Tongue (tissue), 2 donors: Measurements from ENCODE around the gene ZNF592. TPM values are rescaled to one million over a fixed set of nuclear protein-coding genes. Genes with fewer than 3 reads are reported as not detected.
"Not testable (repeated sequence)": the region's sequence is repeated elsewhere in the genome, so short reads cannot be mapped to it uniquely, and the experiment has no call there.

Source experiments
- DNase-seq: peaks from one replicate; pipeline ENCODE4 v3.0.0-alpha.2; 2015
- total RNA-seq: library from RNA; depleted of rRNA; stranded (reverse); fragments of >200 nt; gene quantifications from one replicate; pipeline ENCODE4 v1.2.3, GENCODE V29; 2014

ZNF592 gene
- total RNA-seq, 1 donor from 2014 or later: 15.6 TPM

DNA sequence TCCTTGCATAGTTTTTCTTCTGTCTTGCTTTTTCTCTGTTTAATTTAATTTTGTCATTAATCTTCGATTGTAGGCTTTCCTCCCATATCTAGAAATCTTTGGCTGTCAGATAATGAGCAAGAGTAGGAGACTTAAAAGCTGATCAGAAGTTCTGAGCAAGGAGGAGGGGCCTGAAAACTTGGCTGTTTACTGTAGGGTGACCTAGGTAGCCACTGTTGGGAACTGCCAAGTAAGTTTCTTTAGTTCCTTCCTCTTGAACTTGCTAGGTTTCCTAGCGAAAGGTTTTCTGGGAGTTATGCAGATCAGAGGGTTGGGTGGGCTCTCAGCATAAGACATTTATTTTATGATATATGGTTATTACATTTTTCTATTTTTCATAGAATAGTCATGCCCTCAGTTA lies 83.2 kb downstream of the ZNF592 start:
- DNase-seq: no peak

DNA sequence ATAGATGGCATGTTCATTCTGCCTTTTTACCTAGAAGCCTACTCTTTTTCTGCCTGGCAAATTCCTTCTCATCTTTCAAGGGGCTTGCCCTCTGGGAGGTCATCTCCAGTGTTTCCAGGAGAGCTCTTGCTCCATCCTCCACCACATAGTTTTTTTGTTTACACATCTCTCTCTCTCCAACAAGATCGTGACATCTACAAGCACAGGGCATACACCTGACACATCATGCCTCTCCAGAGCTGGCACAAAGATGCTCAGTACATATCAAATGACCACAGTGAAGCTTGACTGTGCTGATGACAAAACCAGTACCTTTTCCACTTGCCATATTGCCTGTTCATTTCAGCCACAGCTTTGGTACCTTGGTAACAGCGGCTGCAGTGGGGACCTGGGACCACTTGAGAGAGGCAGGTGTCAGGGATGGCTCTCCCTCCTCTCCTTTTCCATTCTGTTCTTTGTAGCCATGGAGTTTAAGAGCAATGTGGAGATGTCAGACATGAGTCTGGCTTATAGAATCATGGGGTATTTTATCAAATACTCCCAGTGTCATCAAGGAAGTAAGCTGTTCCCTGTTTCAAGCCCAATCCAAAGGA lies 84.2 kb downstream of the ZNF592 start:
- DNase-seq: no peak

DNA sequence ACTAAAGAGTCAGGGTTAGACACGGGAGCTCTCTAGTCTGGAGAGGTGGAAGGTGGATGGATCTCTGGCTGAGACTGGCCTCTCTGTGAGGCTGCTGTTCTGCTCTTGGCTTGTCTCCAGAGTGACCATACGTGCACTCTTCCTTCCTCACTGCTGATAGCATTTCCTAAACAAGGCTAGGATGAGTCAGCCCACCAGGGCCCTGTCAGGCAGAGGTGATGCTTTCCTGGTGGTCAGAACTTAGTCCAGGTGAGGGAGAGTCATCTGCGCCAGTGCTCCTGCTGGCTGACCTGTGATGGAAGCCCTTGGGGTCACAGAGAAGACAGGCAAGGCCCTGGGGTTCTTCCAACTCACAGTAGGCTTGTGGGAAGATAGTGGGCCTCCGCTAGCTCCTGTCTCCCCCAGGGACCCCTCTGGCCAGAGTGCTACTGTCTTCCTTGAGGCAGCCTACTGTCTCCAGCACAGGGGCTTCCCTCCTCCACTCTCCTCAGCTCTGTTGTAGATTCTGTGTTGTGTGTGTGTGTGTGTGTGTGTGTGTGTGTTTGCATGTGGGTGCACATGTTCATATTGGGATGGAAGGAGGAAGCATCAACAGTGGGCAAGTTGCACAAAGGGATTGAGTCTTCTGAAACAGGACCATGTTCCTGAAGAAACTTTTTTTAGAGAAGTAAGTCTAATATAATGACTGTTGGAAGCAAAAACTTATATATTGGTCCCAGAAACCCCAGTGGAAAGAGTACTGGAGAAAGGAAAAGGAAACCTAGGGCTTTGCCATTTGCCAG lies 85.2 kb downstream of the ZNF592 start:
- no peak for DNase-seq

DNA sequence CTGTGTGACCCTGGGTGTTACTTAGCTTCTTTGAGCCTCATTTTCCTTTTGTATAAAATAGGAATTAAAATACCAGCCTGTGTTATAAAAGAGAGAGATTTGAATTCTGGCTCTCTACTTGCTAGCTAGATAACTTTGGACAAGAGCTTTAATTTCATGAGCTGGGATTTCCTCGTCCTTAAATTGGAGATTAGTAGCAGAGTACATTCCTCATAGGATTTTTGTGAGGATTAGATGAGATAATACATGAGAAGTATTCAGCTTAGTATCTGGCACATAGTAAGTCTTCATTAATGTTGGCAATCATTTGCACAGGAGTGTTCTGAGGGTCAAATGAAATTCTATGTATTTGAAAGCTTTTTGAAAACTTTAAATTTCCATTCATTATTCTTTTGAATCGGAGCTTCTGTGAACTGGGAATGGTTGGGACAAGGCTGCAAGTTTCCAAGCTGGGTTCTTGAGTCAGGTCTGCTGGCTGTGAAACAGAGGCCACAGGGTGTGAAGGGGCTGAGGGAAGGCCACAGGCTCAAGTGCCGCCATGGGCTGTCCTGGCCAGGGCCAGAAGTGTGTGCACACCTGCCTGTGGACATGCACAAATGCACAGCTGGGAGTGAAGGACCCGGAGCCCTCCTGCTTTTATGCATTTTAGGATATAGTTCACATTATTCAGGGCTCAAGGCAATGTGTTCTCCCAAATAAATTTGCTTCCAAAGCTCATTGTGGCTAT lies 86.0 kb downstream of the ZNF592 start:
- DNase-seq: no peak

- no peak for DNase-seq
These were observed 86.6 kb downstream of the ZNF592 start for GRCh38 chr15:84834969-84835368.

GRCh38 chr15:84835661-84836337 lies 87.4 kb downstream of the ZNF592 start:
- no peak for DNase-seq

DNA sequence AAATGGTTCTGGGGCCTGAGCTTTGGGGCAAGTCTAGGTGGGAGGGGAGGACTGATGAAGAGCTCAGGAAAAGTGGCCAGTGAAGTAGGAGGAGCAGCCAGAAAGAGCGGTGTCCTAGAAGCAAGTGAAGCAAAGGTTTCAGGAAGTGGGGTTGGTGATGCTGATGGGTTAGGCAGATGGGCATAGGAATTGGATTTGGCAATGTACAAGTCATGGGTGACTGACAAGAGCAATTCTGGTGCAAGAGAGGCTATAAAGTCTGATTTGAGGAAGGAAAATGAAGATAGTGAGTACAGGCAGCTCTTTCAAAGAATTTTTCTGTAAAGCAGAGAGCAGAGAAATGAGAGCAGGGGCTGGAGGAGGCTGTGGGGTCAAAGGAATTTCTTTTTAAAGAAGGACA lies 88.5 kb downstream of the ZNF592 start:
- no peak for DNase-seq

DNA sequence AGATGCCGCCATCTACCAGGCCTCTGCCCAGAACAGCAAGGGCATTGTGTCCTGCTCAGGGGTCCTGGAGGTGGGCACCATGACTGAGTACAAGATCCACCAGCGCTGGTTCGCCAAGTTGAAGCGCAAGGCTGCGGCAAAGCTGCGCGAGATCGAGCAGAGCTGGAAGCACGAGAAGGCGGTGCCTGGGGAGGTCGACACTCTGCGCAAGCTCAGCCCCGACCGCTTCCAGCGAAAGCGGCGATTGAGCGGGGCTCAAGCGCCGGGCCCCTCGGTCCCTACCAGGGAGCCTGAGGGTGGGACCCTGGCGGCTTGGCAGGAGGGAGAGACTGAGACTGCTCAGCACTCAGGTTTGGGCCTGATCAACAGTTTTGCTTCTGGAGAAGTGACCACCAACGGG lies 91.3 kb downstream of the ZNF592 start:
- DNase-seq: no peak

GRCh38 chr15:84840255-84840654 lies 91.9 kb downstream of the ZNF592 start:
- DNase-seq: no peak

- DNase-seq: peak; percentile 83
These were observed 92.5 kb downstream of the ZNF592 start for GRCh38 chr15:84840741-84841429.

- DNase-seq: no peak
These were observed 94.4 kb downstream of the ZNF592 start for GRCh38 chr15:84842781-84843180.

GRCh38 chr15:84844964-84845363 lies 96.6 kb downstream of the ZNF592 start:
- DNase-seq: no peak

DNA sequence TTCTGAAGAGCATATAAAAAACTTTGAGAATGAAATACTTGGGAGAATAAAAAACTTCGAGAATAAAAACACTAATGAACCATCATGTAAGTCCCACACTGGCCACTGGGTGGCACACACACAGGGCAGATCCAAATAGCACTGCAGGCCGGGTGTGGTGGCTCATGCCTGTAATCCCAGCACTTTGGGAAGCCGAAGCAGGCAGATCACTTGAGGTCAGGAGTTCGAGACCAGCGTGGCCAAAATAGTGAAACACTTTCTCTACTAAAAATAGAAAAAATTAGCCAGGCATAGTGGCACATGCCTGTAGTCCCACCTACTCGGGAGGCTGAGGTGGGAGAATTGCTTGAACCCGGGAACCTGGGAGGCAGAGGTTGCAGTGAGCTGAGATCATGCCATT lies 97.2 kb downstream of the ZNF592 start:
- not testable (repeated sequence) for DNase-seq

DNA sequence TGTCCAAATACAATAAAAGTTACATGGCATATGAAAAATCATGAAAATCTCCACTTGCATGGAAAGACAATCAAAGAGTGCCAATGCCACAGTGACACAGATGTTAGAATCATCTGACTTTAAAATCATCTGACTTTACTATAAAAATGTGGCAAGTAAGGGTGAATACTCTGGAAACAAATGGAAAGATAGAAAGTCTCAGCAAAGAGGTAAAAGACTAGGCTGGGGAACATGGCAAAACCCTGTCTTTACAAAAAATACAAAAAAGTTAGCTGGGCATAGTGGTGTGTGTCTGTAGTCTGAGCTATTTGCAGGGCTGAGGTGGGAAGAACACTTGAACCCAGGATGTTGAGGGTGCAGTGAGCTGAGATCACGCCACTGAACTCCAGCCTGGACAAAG lies 97.9 kb downstream of the ZNF592 start:
- no peak for DNase-seq

DNA sequence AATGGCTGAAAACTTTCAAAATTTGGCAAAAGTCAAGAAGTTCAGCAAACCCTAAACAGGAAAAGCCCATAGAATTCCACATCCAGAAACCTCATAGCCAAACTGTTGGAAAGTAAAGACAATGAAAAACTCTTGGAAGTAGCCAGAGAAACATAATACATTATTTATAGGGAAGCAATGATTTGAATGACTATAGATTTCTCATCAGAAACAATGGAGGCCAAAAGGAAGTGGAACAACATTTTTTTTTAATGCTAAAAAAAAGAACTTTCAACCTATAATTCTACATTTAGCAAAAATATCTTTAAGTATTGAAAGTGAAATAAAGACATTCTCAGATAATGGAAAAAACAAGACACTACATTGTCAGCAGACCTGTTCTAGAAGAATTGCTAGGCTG lies 99.0 kb downstream of the ZNF592 start:
- no peak for DNase-seq

DNA sequence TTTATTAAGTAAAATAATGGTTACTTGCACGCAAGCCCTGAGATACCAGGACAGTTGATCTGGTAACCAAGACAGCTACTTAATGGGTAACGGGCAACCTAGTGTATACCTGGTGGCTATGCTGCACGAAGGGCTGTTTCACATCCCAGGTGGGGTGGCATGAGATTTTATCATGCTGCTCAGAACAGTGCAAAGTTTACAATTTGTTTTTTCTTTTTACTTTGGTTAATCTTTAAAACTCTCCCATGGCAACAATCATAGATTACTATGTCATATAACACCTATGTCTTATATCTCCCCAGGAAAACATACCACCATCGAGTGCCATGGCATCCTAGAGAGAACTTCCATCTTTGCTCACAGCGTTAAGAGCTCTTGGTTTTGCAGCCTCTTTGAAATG lies 103.8 kb downstream of the ZNF592 start:
- DNase-seq: no peak

GRCh38 chr15:84855136-84855535 lies 106.7 kb downstream of the ZNF592 start:
- no peak for DNase-seq

- no peak for DNase-seq
These were observed 107.4 kb downstream of the ZNF592 start for GRCh38 chr15:84855765-84856164.
